ENCODE data around the gene SPATA7. TPM values are rescaled to one million over a fixed set of nuclear protein-coding genes. Genes with fewer than 3 reads are reported as not detected.

The SPATA7 gene
- total RNA-seq, 1 donor from 2014 or later = 8.5 TPM

GRCh38 chr14:88426271-88426670 lies 40.8 kb downstream of the SPATA7 start:
- Histone ChIP-seq H3K4me1 (peaks cover 12% of the 10 kb centered on the region), H3K27me3 (ENCODE audit: low read depth) (no peaks in the 10 kb centered on the region), H3K36me3 (peaks cover 18% of the 10 kb centered on the region), H3K4me3 (no peak overlapping the region), H3K9me3 (replicated peaks) (no peaks in the 10 kb centered on the region), H3K27ac (replicated peaks) (no peak overlapping the region)
- intact Hi-C loops (cut with micrococcal nuclease) = no loop called here
- DNase-seq = no peak
- TF ChIP-seq CTCF (IDR thresholded peaks at IDR 0.05; ENCODE audit: borderline replicate concordance) = no peak

- no peak for DNase-seq
- no peak for TF ChIP-seq CTCF (IDR thresholded peaks at IDR 0.05; ENCODE audit: borderline replicate concordance)
Observed at GRCh38 chr14:88430976-88431375, 45.5 kb downstream of the SPATA7 start.

GRCh38 chr14:88437658-88438057 lies 52.2 kb downstream of the SPATA7 start:
- intact Hi-C loops (cut with micrococcal nuclease) = no loop called here
- H3K4me3 ChIP-seq = no peak overlapping the region
- no peaks in the 10 kb centered on the region for H3K9me3 ChIP-seq (replicated peaks)
- no peak for TF ChIP-seq CTCF (IDR thresholded peaks at IDR 0.05; ENCODE audit: borderline replicate concordance)
- H3K27ac ChIP-seq (replicated peaks) = no peak overlapping the region
- no peaks in the 10 kb centered on the region for H3K4me1 ChIP-seq
- no peaks in the 10 kb centered on the region for H3K27me3 ChIP-seq (ENCODE audit: low read depth)
- no peak for DNase-seq
- H3K36me3 ChIP-seq = peaks cover 56% of the 10 kb centered on the region

More at GRCh38 chr14:88430976-88431375, 45.5 kb downstream of the SPATA7 start:
- no peaks in the 10 kb centered on the region for H3K27me3 ChIP-seq (ENCODE audit: low read depth)
- H3K9me3 ChIP-seq (replicated peaks) = no peaks in the 10 kb centered on the region
- H3K4me3 ChIP-seq = no peak overlapping the region
- intact Hi-C loops (cut with micrococcal nuclease) = no loop called here
- H3K27ac ChIP-seq (replicated peaks) = no peak overlapping the region
- peaks cover 36% of the 10 kb centered on the region for H3K36me3 ChIP-seq
- H3K4me1 ChIP-seq = peaks cover 5% of the 10 kb centered on the region

GRCh38 chr14:88439088-88439487 lies 53.6 kb downstream of the SPATA7 start:
- intact Hi-C loops (cut with micrococcal nuclease) = no loop called here
- Histone ChIP-seq H3K9me3 (replicated peaks) (no peaks in the 10 kb centered on the region), H3K27me3 (ENCODE audit: low read depth) (no peaks in the 10 kb centered on the region), H3K4me3 (no peak overlapping the region), H3K4me1 (no peaks in the 10 kb centered on the region), H3K36me3 (peaks cover 61% of the 10 kb centered on the region), H3K27ac (replicated peaks) (no peak overlapping the region)
- no peak for DNase-seq
- TF ChIP-seq CTCF (IDR thresholded peaks at IDR 0.05; ENCODE audit: borderline replicate concordance) = no peak

- Histone ChIP-seq H3K4me1 (no peaks in the 10 kb centered on the region), H3K27ac (replicated peaks) (no peak overlapping the region), H3K36me3 (peaks cover 61% of the 10 kb centered on the region), H3K4me3 (no peak overlapping the region), H3K27me3 (ENCODE audit: low read depth) (no peaks in the 10 kb centered on the region), H3K9me3 (replicated peaks) (peaks cover 18% of the 10 kb centered on the region)
- intact Hi-C loops (cut with micrococcal nuclease) = no loop called here
- no peak for DNase-seq
- TF ChIP-seq CTCF (IDR thresholded peaks at IDR 0.05; ENCODE audit: borderline replicate concordance) = no peak
Observed at GRCh38 chr14:88452231-88452630, 66.8 kb downstream of the SPATA7 start.

GRCh38 chr14:88454886-88455285 lies 69.4 kb downstream of the SPATA7 start:
- Histone ChIP-seq H3K27me3 (ENCODE audit: low read depth) (no peaks in the 10 kb centered on the region), H3K4me3 (no peak overlapping the region), H3K27ac (replicated peaks) (no peak overlapping the region), H3K36me3 (peaks cover 58% of the 10 kb centered on the region), H3K9me3 (replicated peaks) (peaks cover 37% of the 10 kb centered on the region), H3K4me1 (no peaks in the 10 kb centered on the region)
- intact Hi-C loops (cut with micrococcal nuclease) = no loop called here
- no peak for DNase-seq
- TF ChIP-seq CTCF (IDR thresholded peaks at IDR 0.05; ENCODE audit: borderline replicate concordance) = no peak
